ENCODE data around the gene GABARAP. TPM values are rescaled to one million over a fixed set of nuclear protein-coding genes. Genes with fewer than 3 reads are reported as not detected.

GABARAP gene
- total RNA-seq, 1 donor from 2014 or later = 418 TPM

GRCh38 chr17:7281953-7282751 is 39.9 kb upstream of the GABARAP start:
- Mint-ChIP-seq H3K36me3 (ENCODE audit: low read depth, unreplicated experiment) (no peaks in the 10 kb centered on the region), H3K9me3 (ENCODE audit: unreplicated experiment) (no peaks in the 10 kb centered on the region), H3K27me3 (ENCODE audit: unreplicated experiment) (peaks cover 13% of the 10 kb centered on the region), H3K4me3 (ENCODE audit: unreplicated experiment) (peak overlapping the region; percentile 82), H3K27ac (ENCODE audit: unreplicated experiment) (no peak overlapping the region), H3K4me1 (ENCODE audit: unreplicated experiment) (peaks cover 15% of the 10 kb centered on the region)
- TF ChIP-seq CTCF (IDR thresholded peaks at IDR 0.05; ENCODE audit: unreplicated experiment) = no peak
- DNase-seq (ENCODE audit: low spot score) = peak; percentile 39

- no peak within 1 kb of the TSS for H3K27ac Mint-ChIP-seq (ENCODE audit: unreplicated experiment)
- H3K36me3 Mint-ChIP-seq (ENCODE audit: low read depth, unreplicated experiment) = no peaks in the 10 kb centered on the region
- peak; percentile 95 for DNase-seq (ENCODE audit: low spot score)
- H3K27me3 Mint-ChIP-seq (ENCODE audit: unreplicated experiment) = peaks cover 13% of the 10 kb centered on the region
- no peaks in the 10 kb centered on the region for H3K9me3 Mint-ChIP-seq (ENCODE audit: unreplicated experiment)
- H3K4me1 Mint-ChIP-seq (ENCODE audit: unreplicated experiment) = peaks cover 15% of the 10 kb centered on the region
- H3K4me3 Mint-ChIP-seq (ENCODE audit: unreplicated experiment) = peak within 1 kb of the TSS; percentile 82
- TF ChIP-seq CTCF (IDR thresholded peaks at IDR 0.05; ENCODE audit: unreplicated experiment) = no peak
These were observed 39.1 kb upstream of the GABARAP start, which contains the start of gene SLC2A4 for GRCh38 chr17:7281074-7281952. SLC2A4 (plus strand) TSS chr17:7281718; CDS start chr17:7281935, 217 bp downstream.

GRCh38 chr17:7280519-7281073 is 38.3 kb upstream of the GABARAP start:
- no peaks in the 10 kb centered on the region for H3K36me3 Mint-ChIP-seq (ENCODE audit: low read depth, unreplicated experiment)
- H3K27ac Mint-ChIP-seq (ENCODE audit: unreplicated experiment) = no peak overlapping the region
- H3K9me3 Mint-ChIP-seq (ENCODE audit: unreplicated experiment) = no peaks in the 10 kb centered on the region
- peak overlapping the region; percentile 17 for H3K4me3 Mint-ChIP-seq (ENCODE audit: unreplicated experiment)
- peaks cover 13% of the 10 kb centered on the region for H3K27me3 Mint-ChIP-seq (ENCODE audit: unreplicated experiment)
- TF ChIP-seq CTCF (IDR thresholded peaks at IDR 0.05; ENCODE audit: unreplicated experiment) = peak; percentile 75
- peaks cover 15% of the 10 kb centered on the region for H3K4me1 Mint-ChIP-seq (ENCODE audit: unreplicated experiment)
- peak; percentile 82 for DNase-seq (ENCODE audit: low spot score)

- Mint-ChIP-seq H3K27ac (ENCODE audit: unreplicated experiment) (no peak overlapping the region), H3K36me3 (ENCODE audit: low read depth, unreplicated experiment) (no peaks in the 10 kb centered on the region), H3K9me3 (ENCODE audit: unreplicated experiment) (no peaks in the 10 kb centered on the region), H3K27me3 (ENCODE audit: unreplicated experiment) (peaks cover 10% of the 10 kb centered on the region), H3K4me3 (ENCODE audit: unreplicated experiment) (no peak overlapping the region), H3K4me1 (ENCODE audit: unreplicated experiment) (peaks cover 15% of the 10 kb centered on the region)
- DNase-seq (ENCODE audit: low spot score) = no peak
- TF ChIP-seq CTCF (IDR thresholded peaks at IDR 0.05; ENCODE audit: unreplicated experiment) = no peak
These were observed 37.2 kb upstream of the GABARAP start for GRCh38 chr17:7279448-7279847.

Measured in endothelial cell (in vitro differentiated cells).